Measurements from ENCODE around the gene CRADD. TPM values are rescaled to one million over a fixed set of nuclear protein-coding genes. Genes with fewer than 3 reads are reported as not detected.

Gene CRADD
- total RNA-seq, 5 donors from 2014 or later (not counting 1 experiment from before 2014, with no cell fraction given) = 11.2 to 19.3 (median 12.3) TPM

GRCh38 chr12:93912086-93912733 is 235.0 kb downstream of the CRADD start:
- Mint-ChIP-seq H3K9me3 (no peaks in the 10 kb centered on the region), H3K4me3 (no peak overlapping the region), H3K36me3 (no peaks in the 10 kb centered on the region), H3K27ac (no peak overlapping the region), H3K4me1 (no peaks in the 10 kb centered on the region), H3K27me3 (no peaks in the 10 kb centered on the region)
- no peak overlapping the region for H3K4me3 ChIP-seq (ENCODE audit: control insufficient read depth in 1 of 2, extremely low read depth in 1 of 2, low read length in 1 of 2)
- ChIA-PET POLR2A (no interaction called here), CTCF (no interaction called here)
- peaks cover 0 to under 1% of the 10 kb centered on the region in 2 experiments for H3K27me3 ChIP-seq (replicated peaks in 1 of 2; ENCODE audit: control insufficient read depth in 2 of 2, extremely low read depth in 1 of 2, insufficient read depth in 2 of 2, low read length in 1 of 2)
- DNase-seq (no peak), ATAC-seq (replicated peaks in 1 of 4) (no peak)
- no peaks in the 10 kb centered on the region for H3K9me3 ChIP-seq
- 83% methylated on average over 3 of the region's 6 CpGs for WGBS (ENCODE audit: insufficient coverage)
- H3K27ac ChIP-seq (ENCODE audit: low read length) = no peak overlapping the region
- H3K4me1 ChIP-seq (ENCODE audit: control insufficient read depth in 1 of 2, extremely low read depth in 1 of 2, insufficient read depth in 2 of 2, low read length in 2 of 2) = no peaks in the 10 kb centered on the region
- H3K36me3 ChIP-seq (ENCODE audit: control insufficient read depth in 2 of 2, extremely low read depth in 1 of 2, insufficient read depth in 1 of 2, low read length in 1 of 2) = no peaks in the 10 kb centered on the region

- Histone ChIP-seq H3K36me3 (ENCODE audit: control insufficient read depth in 2 of 2, extremely low read depth in 1 of 2, insufficient read depth in 1 of 2, low read length in 1 of 2) (no peaks in the 10 kb centered on the region), H3K4me1 (ENCODE audit: control insufficient read depth in 1 of 2, extremely low read depth in 1 of 2, insufficient read depth in 2 of 2, low read length in 2 of 2) (no peaks in the 10 kb centered on the region), H3K27me3 (replicated peaks in 1 of 2; ENCODE audit: control insufficient read depth in 2 of 2, extremely low read depth in 1 of 2, insufficient read depth in 2 of 2, low read length in 1 of 2) (no peaks in the 10 kb centered on the region), H3K4me3 (ENCODE audit: control insufficient read depth in 1 of 2, extremely low read depth in 1 of 2, low read length in 1 of 2) (no peak overlapping the region), H3K9me3 (no peaks in the 10 kb centered on the region), H3K27ac (ENCODE audit: low read length) (no peak overlapping the region)
- CTCF ChIA-PET = no interaction called here
- POLR2A ChIA-PET = no interaction called here
- Mint-ChIP-seq H3K27ac (no peak overlapping the region), H3K4me1 (no peaks in the 10 kb centered on the region), H3K27me3 (no peaks in the 10 kb centered on the region), H3K4me3 (no peak overlapping the region), H3K9me3 (no peaks in the 10 kb centered on the region), H3K36me3 (no peaks in the 10 kb centered on the region)
- DNase-seq = no peak
- no peak for ATAC-seq (replicated peaks in 1 of 4)
These were observed 236.7 kb downstream of the CRADD start for GRCh38 chr12:93913845-93914244.

- no peaks in the 10 kb centered on the region for H3K9me3 ChIP-seq
These were observed 237.1 kb downstream of the CRADD start for GRCh38 chr12:93914281-93914680.

GRCh38 chr12:93915411-93915810 is 238.2 kb downstream of the CRADD start:
- H3K9me3 Mint-ChIP-seq = no peaks in the 10 kb centered on the region
- POLR2A ChIA-PET = no interaction called here
- H3K27me3 Mint-ChIP-seq = no peaks in the 10 kb centered on the region
- H3K4me1 Mint-ChIP-seq = no peaks in the 10 kb centered on the region
- no peaks in the 10 kb centered on the region for H3K9me3 ChIP-seq
- no peak overlapping the region for H3K4me3 Mint-ChIP-seq
- WGBS (ENCODE audit: insufficient coverage) = 92% methylated on average over 3 of the region's 3 CpGs
- H3K27ac Mint-ChIP-seq = no peak overlapping the region
- H3K36me3 Mint-ChIP-seq = no peaks in the 10 kb centered on the region
- H3K27ac ChIP-seq (ENCODE audit: low read length) = no peak overlapping the region
- CTCF ChIA-PET = no interaction called here
- no peaks in the 10 kb centered on the region for H3K27me3 ChIP-seq (replicated peaks in 1 of 2; ENCODE audit: control insufficient read depth in 2 of 2, extremely low read depth in 1 of 2, insufficient read depth in 2 of 2, low read length in 1 of 2)
- no peaks in the 10 kb centered on the region for H3K4me1 ChIP-seq (ENCODE audit: control insufficient read depth in 1 of 2, extremely low read depth in 1 of 2, insufficient read depth in 2 of 2, low read length in 2 of 2)
- DNase-seq = no peak
- H3K4me3 ChIP-seq (ENCODE audit: control insufficient read depth in 1 of 2, extremely low read depth in 1 of 2, low read length in 1 of 2) = no peak overlapping the region
- no peak for ATAC-seq (replicated peaks in 1 of 4)
- H3K36me3 ChIP-seq (ENCODE audit: control insufficient read depth in 2 of 2, extremely low read depth in 1 of 2, insufficient read depth in 1 of 2, low read length in 1 of 2) = no peaks in the 10 kb centered on the region

More at GRCh38 chr12:93914281-93914680, 237.1 kb downstream of the CRADD start:
- Histone ChIP-seq H3K36me3 (ENCODE audit: control insufficient read depth in 2 of 2, extremely low read depth in 1 of 2, insufficient read depth in 1 of 2, low read length in 1 of 2) (no peaks in the 10 kb centered on the region), H3K4me1 (ENCODE audit: control insufficient read depth in 1 of 2, extremely low read depth in 1 of 2, insufficient read depth in 2 of 2, low read length in 2 of 2) (no peaks in the 10 kb centered on the region), H3K4me3 (ENCODE audit: control insufficient read depth in 1 of 2, extremely low read depth in 1 of 2, low read length in 1 of 2) (no peak overlapping the region), H3K27ac (ENCODE audit: low read length) (no peak overlapping the region), H3K27me3 (replicated peaks in 1 of 2; ENCODE audit: control insufficient read depth in 2 of 2, extremely low read depth in 1 of 2, insufficient read depth in 2 of 2, low read length in 1 of 2) (no peaks in the 10 kb centered on the region)
- no peaks in the 10 kb centered on the region for H3K27me3 Mint-ChIP-seq
- DNase-seq = no peak
- CTCF ChIA-PET = no interaction called here
- H3K36me3 Mint-ChIP-seq = no peaks in the 10 kb centered on the region
- H3K27ac Mint-ChIP-seq = no peak overlapping the region
- no peak overlapping the region for H3K4me3 Mint-ChIP-seq
- no peaks in the 10 kb centered on the region for H3K4me1 Mint-ChIP-seq
- 100% methylated on average over 3 of the region's 5 CpGs for WGBS (ENCODE audit: insufficient coverage)
- POLR2A ChIA-PET = no interaction called here
- H3K9me3 Mint-ChIP-seq = no peaks in the 10 kb centered on the region
- no peak for ATAC-seq (replicated peaks in 1 of 4)

DNA sequence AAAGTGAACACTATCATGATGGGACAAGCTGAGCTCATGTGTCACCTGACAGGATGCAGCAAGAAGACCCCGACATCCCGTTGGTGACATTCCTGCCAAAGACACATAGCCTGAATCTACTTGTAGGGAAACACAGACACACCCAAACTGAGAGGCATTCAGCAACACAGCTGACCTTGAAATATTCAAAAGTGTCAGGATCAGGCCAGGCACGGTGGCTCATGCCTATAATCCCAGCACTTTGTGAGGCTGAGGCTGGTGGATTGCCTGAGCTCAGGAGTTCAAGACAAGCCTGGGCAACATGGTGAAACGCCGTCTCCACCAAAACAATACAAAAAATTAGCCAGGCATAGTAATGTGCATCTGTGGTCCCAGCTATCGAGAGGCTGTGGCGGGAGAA is 239.2 kb downstream of the CRADD start:
- 97% methylated on average over 5 of the region's 7 CpGs for WGBS (ENCODE audit: insufficient coverage)
- DNase-seq = no peak
- CTCF ChIA-PET = interaction anchor here in 1 of 2 donors (0.6 kb wide), 1 partner anchor 149 kb away, joined by 3 read pairs; no protein-coding TSS in a partner anchor

GRCh38 chr12:93918262-93918661 is 241.1 kb downstream of the CRADD start:
- WGBS (ENCODE audit: insufficient coverage) = 90% methylated on average over 2 of the region's 6 CpGs
- Histone ChIP-seq H3K27ac (ENCODE audit: low read length) (no peak overlapping the region), H3K36me3 (ENCODE audit: control insufficient read depth in 2 of 2, extremely low read depth in 1 of 2, insufficient read depth in 1 of 2, low read length in 1 of 2) (no peaks in the 10 kb centered on the region), H3K27me3 (replicated peaks in 1 of 2; ENCODE audit: control insufficient read depth in 2 of 2, extremely low read depth in 1 of 2, insufficient read depth in 2 of 2, low read length in 1 of 2) (no peaks in the 10 kb centered on the region), H3K9me3 (no peaks in the 10 kb centered on the region), H3K4me3 (ENCODE audit: control insufficient read depth in 1 of 2, extremely low read depth in 1 of 2, low read length in 1 of 2) (no peak overlapping the region), H3K4me1 (ENCODE audit: control insufficient read depth in 1 of 2, extremely low read depth in 1 of 2, insufficient read depth in 2 of 2, low read length in 2 of 2) (no peaks in the 10 kb centered on the region)
- Mint-ChIP-seq H3K4me1 (peaks cover 0 to 3% (median 0%) of the 10 kb centered on the region in 3 donors), H3K27me3 (no peaks in the 10 kb centered on the region), H3K36me3 (no peaks in the 10 kb centered on the region), H3K27ac (no peak overlapping the region), H3K9me3 (no peaks in the 10 kb centered on the region), H3K4me3 (no peak overlapping the region)
- POLR2A ChIA-PET = no interaction called here
- DNase-seq (no peak), ATAC-seq (replicated peaks in 1 of 4) (no peak)
- CTCF ChIA-PET = interaction anchor here in 1 of 2 donors (0.7 kb wide), 1 partner anchor 84 kb away, joined by 10 read pairs; no protein-coding TSS in a partner anchor

More for the DNA sequence above, 239.2 kb downstream of the CRADD start:
- Mint-ChIP-seq H3K9me3 (no peaks in the 10 kb centered on the region), H3K36me3 (no peaks in the 10 kb centered on the region), H3K27ac (no peak overlapping the region), H3K4me1 (no peaks in the 10 kb centered on the region), H3K27me3 (no peaks in the 10 kb centered on the region), H3K4me3 (no peak overlapping the region)
- H3K36me3 ChIP-seq (ENCODE audit: control insufficient read depth in 2 of 2, extremely low read depth in 1 of 2, insufficient read depth in 1 of 2, low read length in 1 of 2) = no peaks in the 10 kb centered on the region
- H3K4me3 ChIP-seq (ENCODE audit: control insufficient read depth in 1 of 2, extremely low read depth in 1 of 2, low read length in 1 of 2) = no peak overlapping the region
- H3K9me3 ChIP-seq = no peaks in the 10 kb centered on the region
- POLR2A ChIA-PET = no interaction called here
- no peak overlapping the region for H3K27ac ChIP-seq (ENCODE audit: low read length)
- no peaks in the 10 kb centered on the region for H3K4me1 ChIP-seq (ENCODE audit: control insufficient read depth in 1 of 2, extremely low read depth in 1 of 2, insufficient read depth in 2 of 2, low read length in 2 of 2)
- no peaks in the 10 kb centered on the region for H3K27me3 ChIP-seq (replicated peaks in 1 of 2; ENCODE audit: control insufficient read depth in 2 of 2, extremely low read depth in 1 of 2, insufficient read depth in 2 of 2, low read length in 1 of 2)
- ATAC-seq (replicated peaks in 1 of 4) = no peak

- Histone ChIP-seq H3K4me3 (ENCODE audit: control insufficient read depth in 1 of 2, extremely low read depth in 1 of 2, low read length in 1 of 2) (no peak overlapping the region), H3K4me1 (ENCODE audit: control insufficient read depth in 1 of 2, extremely low read depth in 1 of 2, insufficient read depth in 2 of 2, low read length in 2 of 2) (no peaks in the 10 kb centered on the region), H3K9me3 (no peaks in the 10 kb centered on the region), H3K27me3 (replicated peaks in 1 of 2; ENCODE audit: control insufficient read depth in 2 of 2, extremely low read depth in 1 of 2, insufficient read depth in 2 of 2, low read length in 1 of 2) (no peaks in the 10 kb centered on the region), H3K27ac (ENCODE audit: low read length) (no peak overlapping the region), H3K36me3 (ENCODE audit: control insufficient read depth in 2 of 2, extremely low read depth in 1 of 2, insufficient read depth in 1 of 2, low read length in 1 of 2) (no peaks in the 10 kb centered on the region)
- no peaks in the 10 kb centered on the region for H3K9me3 Mint-ChIP-seq
- no peaks in the 10 kb centered on the region for H3K27me3 Mint-ChIP-seq
- POLR2A ChIA-PET = no interaction called here
- CTCF ChIA-PET = no interaction called here
- H3K4me1 Mint-ChIP-seq = peaks cover 0 to 3% (median 2%) of the 10 kb centered on the region in 3 donors
- DNase-seq (no peak), ATAC-seq (replicated peaks in 1 of 4) (no peak)
- no peaks in the 10 kb centered on the region for H3K36me3 Mint-ChIP-seq
- H3K4me3 Mint-ChIP-seq = no peak overlapping the region
- H3K27ac Mint-ChIP-seq = no peak overlapping the region
- no CpG with 5 or more reads among the region's 4 CpGs for WGBS (ENCODE audit: insufficient coverage)
These were observed 241.7 kb downstream of the CRADD start for GRCh38 chr12:93918900-93919299.

Data from T-cell (primary cell).